ENCODE results near the gene CLTC. TPM values are rescaled to one million over a fixed set of nuclear protein-coding genes. Genes with fewer than 3 reads are reported as not detected.
A peak's percentile ranks its signal among the peaks of the same experiment; 100 is the strongest.

Gene CLTC
- total and polyA plus RNA-seq, 10 of the 15 experiments (the other 5 are each of a cell fraction or from before 2014, with no cell fraction given) = 77.5 to 188 (median 129) TPM

- peak; percentile 41 for FAIRE-seq
- H3K27ac ChIP-seq (ENCODE audit: control insufficient read depth, insufficient read depth) = peak overlapping the region; percentile 52; the same call in 1 of the 2 replicates
- TF ChIP-seq SPI1 (IDR thresholded peaks at IDR 0.05; ENCODE audit: borderline replicate concordance, insufficient read depth, low read depth, low read length) (peak; percentile 38; the same call in 1 of the 2 replicates), RELB (IDR thresholded peaks at IDR 0.05; ENCODE audit: low read depth) (peak; percentile 15; the same call in 1 of the 2 replicates), ESRRA (IDR thresholded peaks at IDR 0.05; ENCODE audit: low read length) (no peak), E2F8 (IDR thresholded peaks at IDR 0.05; ENCODE audit: low read depth, partially characterized antibody) (no peak), FOS (IDR thresholded peaks at IDR 0.05; ENCODE audit: borderline replicate concordance, extremely low read depth, insufficient read length) (no peak), ZBTB40 (IDR thresholded peaks at IDR 0.05; ENCODE audit: borderline replicate concordance) (no peak), YY1 (IDR thresholded peaks at IDR 0.05; ENCODE audit: low read depth, low read length) (no peak), PAX8 (IDR thresholded peaks at IDR 0.05) (no peak), RFX5 (IDR thresholded peaks at IDR 0.05; ENCODE audit: low read depth, low read length) (no peak), BRCA1 (IDR thresholded peaks at IDR 0.05; ENCODE audit: low read depth, low read length) (no peak), ZZZ3 (IDR thresholded peaks at IDR 0.05; ENCODE audit: control insufficient read depth, insufficient read length, low read depth) (no peak), RAD21 (IDR thresholded peaks at IDR 0.05; ENCODE audit: insufficient read depth, low read depth, low read length) (no peak), STAT1 (conservative IDR thresholded peaks at IDR 0.05) (no peak), EP300 (IDR thresholded peaks at IDR 0.05; ENCODE audit: borderline replicate concordance in 1 of 2, control insufficient read depth in 1 of 2, low read depth in 2 of 2, low read length in 2 of 2) (no peak), RCOR1 (conservative IDR thresholded peaks at IDR 0.05; ENCODE audit: low read depth, low read length) (no peak)
Measured at GRCh38 chr17:59669944-59670343, 50.2 kb downstream of the CLTC start.

More at GRCh38 chr17:59669944-59670343, 50.2 kb downstream of the CLTC start:
- ChIA-PET CTCF (interaction anchor here (0.9 to 3.7 kb wide), 9 partner anchors 9 to 189 kb away, joined by 3 to 11 read pairs (median 5); partner anchors contain the start of genes PTRH2 and VMP1), RAD21 (ENCODE audit: unreplicated experiment) (interaction anchor here (0.7 to 3.4 kb wide), 13 partner anchors 13 to 450 kb away, joined by 3 to 29 read pairs (median 5); partner anchors contain the start of genes CLTC, GDPD1, PTRH2 and VMP1), SMC1A (ENCODE audit: uncharacterized antibody, unreplicated experiment) (interaction anchor here (0.8 to 5.8 kb wide), 20 partner anchors 9 to 783 kb away, joined by 3 to 70 read pairs (median 3); partner anchors contain the start of gene CLTC), POLR2A (interaction anchor here (0.6 to 2.6 kb wide), 7 partner anchors 9 to 449 kb away, joined by 3 to 23 read pairs (median 4); partner anchors contain the start of genes CLTC, PTRH2 and VMP1)
- Histone ChIP-seq H3K9ac (ENCODE audit: control insufficient read depth, insufficient read depth, low read length) (no peak overlapping the region), H3K4me2 (ENCODE audit: control insufficient read depth, insufficient read depth) (no peak overlapping the region; the same call in 1 of the 2 replicates), H4K20me1 (ENCODE audit: control insufficient read depth, insufficient read depth) (no peaks in the 10 kb centered on the region), H3K27me3 (replicated peaks in 1 of 2; ENCODE audit: control insufficient read depth in 2 of 2, insufficient read depth in 2 of 2, low read length in 1 of 2) (no peaks in the 10 kb centered on the region), H3K4me1 (ENCODE audit: control insufficient read depth, insufficient read depth, low read length) (peaks cover 8% of the 10 kb centered on the region), H3K4me3 (no peak overlapping the region), H2AFZ (ENCODE audit: control insufficient read depth, low read depth, low read length) (no peak overlapping the region), H3K79me2 (ENCODE audit: control insufficient read depth, insufficient read depth, low read length) (peaks cover 6% of the 10 kb centered on the region), H3K36me3 (ENCODE audit: control insufficient read depth in 2 of 2, insufficient read depth in 2 of 2, low read length in 1 of 2) (peaks cover 6 to 38% of the 10 kb centered on the region in 2 experiments; a peak in 3 of 4 replicates), H3K9me3 (replicated peaks; ENCODE audit: control insufficient read depth, insufficient read depth, low read length) (no peaks in the 10 kb centered on the region)
- ATAC-seq (peak; percentile 89), DNase-seq (ENCODE audit: low read depth, low spot score) (no peak)
- in situ Hi-C loops (cut with MboI) = no loop called here
- 50% methylated on average over 1 of the region's 1 CpG for WGBS (ENCODE audit: insufficient coverage, insufficient replicate concordance, low lambda C conversion rate, missing lambda C conversion rate)
- intact Hi-C loops (cut with micrococcal nuclease; ENCODE audit: unreplicated experiment) = loop anchor here (10.0 kb wide), 1 partner anchor 145 kb away; no protein-coding TSS in a partner anchor
- no TSS peak for BruUV-seq (replicated peaks)
